Measurements from ENCODE around the gene MXD1. TPM values are rescaled to one million over a fixed set of nuclear protein-coding genes. Genes with fewer than 3 reads are reported as not detected.
"Not testable (repeated sequence)": the region's sequence is repeated elsewhere in the genome, so short reads cannot be mapped to it uniquely, and the experiment has no call there.

The MXD1 gene
- total RNA-seq, result 10 to 100 TPM in 1 of 2 experiments, 1 to 10 TPM in 1; 6.1 to 10.6 TPM

GRCh38 chr2:69914950-69915945, at the start of gene MXD1:
MXD1 (plus strand) TSS chr2:69915109; CDS start chr2:69915331, 222 bp downstream.
- POLR2A ChIA-PET, result interaction anchor here (0.6 to 3.5 kb wide), 30 partner anchors 8 to 378 kb away, joined by 3 to 34 read pairs (median 4); partner anchors contain the start of genes C2orf42, PCBP1, PCYOX1 and SNRPG
- no peaks in the 10 kb centered on the region for H3K27me3 Mint-ChIP-seq
- no peak for ATAC-seq

GRCh38 chr2:69888451-69888850, 26.5 kb upstream of the MXD1 start:
- POLR2A ChIA-PET, result no interaction called here
- DNase-seq (no peak), ATAC-seq (peak; percentile 49)
- H3K36me3 Mint-ChIP-seq (ENCODE audit: low read depth), result no peaks in the 10 kb centered on the region
- intact Hi-C loops (cut with DNase I, micrococcal nuclease), result no loop called here
- peaks cover 2% of the 10 kb centered on the region for H3K9me3 Mint-ChIP-seq (ENCODE audit: low read depth)
- CTCF ChIA-PET, result interaction anchor here (0.7 kb wide), 1 partner anchor 404 kb away, joined by 9 read pairs; no protein-coding TSS in a partner anchor
- H3K4me3 Mint-ChIP-seq, result no peak overlapping the region
- peaks cover 8% of the 10 kb centered on the region for H3K4me1 Mint-ChIP-seq
- H3K27me3 Mint-ChIP-seq, result no peaks in the 10 kb centered on the region
- H3K27ac Mint-ChIP-seq, result no peak overlapping the region

More at GRCh38 chr2:69914950-69915945, at the start of gene MXD1:
- peaks cover 12% of the 10 kb centered on the region for H3K36me3 Mint-ChIP-seq (ENCODE audit: low read depth)
- peak; percentile 100 for DNase-seq
- intact Hi-C loops (cut with DNase I, micrococcal nuclease), result loop anchor here (1.0 to 10.0 kb wide), 14 partner anchors 19 to 528 kb away; partner anchors contain the start of genes SNRPG (in 2 of the 2), AAK1 (in 1 of the 2), FAM136A (in 1 of the 2) and GFPT1 (in 1 of the 2)
- CTCF ChIA-PET, result interaction anchor here (0.6 to 5.4 kb wide), 27 partner anchors 8 to 731 kb away, joined by 3 to 71 read pairs (median 5); partner anchors contain the start of genes C2orf42 and FAM136A
- peaks cover 35% of the 10 kb centered on the region for H3K4me1 Mint-ChIP-seq
- peak within 1 kb of the TSS; percentile 89 for H3K27ac Mint-ChIP-seq
- H3K4me3 Mint-ChIP-seq, result peak within 1 kb of the TSS; percentile 81
- H3K9me3 Mint-ChIP-seq (ENCODE audit: low read depth), result no peaks in the 10 kb centered on the region

GRCh38 chr2:69889302-69889701, 25.6 kb upstream of the MXD1 start:
- no peak for DNase-seq
- Mint-ChIP-seq H3K4me1 (peaks cover 8% of the 10 kb centered on the region), H3K27me3 (no peaks in the 10 kb centered on the region), H3K27ac (no peak overlapping the region), H3K36me3 (ENCODE audit: low read depth) (peaks cover 4% of the 10 kb centered on the region), H3K4me3 (no peak overlapping the region), H3K9me3 (ENCODE audit: low read depth) (peaks cover 2% of the 10 kb centered on the region)
- intact Hi-C loops (cut with DNase I, micrococcal nuclease), result no loop called here
- no peak for ATAC-seq
- ChIA-PET CTCF (interaction anchor here (0.6 kb wide), 1 partner anchor 86 kb away, joined by 3 read pairs; no protein-coding TSS in a partner anchor), POLR2A (no interaction called here)

GRCh38 chr2:69890881-69891280, 24.0 kb upstream of the MXD1 start:
- CTCF ChIA-PET, result interaction anchor here (0.7 kb wide), 1 partner anchor 100 kb away, joined by 3 read pairs; no protein-coding TSS in a partner anchor
- Mint-ChIP-seq H3K4me3 (no peak overlapping the region), H3K4me1 (peaks cover 22% of the 10 kb centered on the region), H3K36me3 (ENCODE audit: low read depth) (peaks cover 8% of the 10 kb centered on the region), H3K27ac (no peak overlapping the region), H3K9me3 (ENCODE audit: low read depth) (peaks cover 2% of the 10 kb centered on the region), H3K27me3 (no peaks in the 10 kb centered on the region)
- POLR2A ChIA-PET, result no interaction called here
- intact Hi-C loops (cut with DNase I, micrococcal nuclease), result no loop called here
- ATAC-seq (no peak), DNase-seq (no peak)

GRCh38 chr2:69892838-69893424, 22.0 kb upstream of the MXD1 start:
- intact Hi-C loops (cut with DNase I, micrococcal nuclease), result loop anchor here in 1 of 2 experiments (1.0 to 2.0 kb wide), 2 partner anchors 64 to 168 kb away; partner anchors contain the start of gene GMCL1
- not testable (repeated sequence) for H3K9me3 Mint-ChIP-seq (ENCODE audit: low read depth); H3K27me3 Mint-ChIP-seq; ATAC-seq; DNase-seq
- Mint-ChIP-seq H3K4me3 (peak overlapping the region; percentile 98), H3K4me1 (peaks cover 32% of the 10 kb centered on the region), H3K27ac (peak overlapping the region; percentile 99), H3K36me3 (ENCODE audit: low read depth) (peaks cover 18% of the 10 kb centered on the region)
- POLR2A ChIA-PET, result interaction anchor here (1.4 kb wide), 1 partner anchor 22 kb away, joined by 7 read pairs; the partner anchor contains the start of gene MXD1
- CTCF ChIA-PET, result interaction anchor here (0.7 to 1.4 kb wide), 6 partner anchors 14 to 323 kb away, joined by 3 to 4 read pairs (median 3); no protein-coding TSS in a partner anchor

GRCh38 chr2:69893684-69894551, 21.0 kb upstream of the MXD1 start, which contains the start of gene SNRNP27:
SNRNP27 (plus strand) TSS chr2:69893956; CDS start chr2:69893985, 29 bp downstream.
- H3K27me3 Mint-ChIP-seq, result no peaks in the 10 kb centered on the region
- ATAC-seq, result peak; percentile 87
- peaks cover 23% of the 10 kb centered on the region for H3K36me3 Mint-ChIP-seq (ENCODE audit: low read depth)
- CTCF ChIA-PET, result interaction anchor here (0.5 to 1.4 kb wide), 14 partner anchors 13 to 1099 kb away, joined by 3 to 5 read pairs (median 3); no protein-coding TSS in a partner anchor
- peaks cover 2% of the 10 kb centered on the region for H3K9me3 Mint-ChIP-seq (ENCODE audit: low read depth)
- intact Hi-C loops (cut with DNase I, micrococcal nuclease), result loop anchor here in 1 of 2 experiments (1.0 to 2.0 kb wide), 2 partner anchors 65 to 169 kb away; partner anchors contain the start of gene GMCL1
- H3K4me1 Mint-ChIP-seq, result peaks cover 34% of the 10 kb centered on the region
- DNase-seq, result peak; percentile 89
- POLR2A ChIA-PET, result interaction anchor here (0.6 to 1.4 kb wide), 3 partner anchors 21 to 252 kb away, joined by 4 to 7 read pairs (median 5); partner anchors contain the start of gene MXD1
- H3K4me3 Mint-ChIP-seq, result peak within 1 kb of the TSS; percentile 98
- H3K27ac Mint-ChIP-seq, result peak within 1 kb of the TSS; percentile 99

GRCh38 chr2:69894737-69895136, 20.2 kb upstream of the MXD1 start:
- intact Hi-C loops (cut with DNase I, micrococcal nuclease); H3K27me3 Mint-ChIP-seq; H3K9me3 Mint-ChIP-seq (ENCODE audit: low read depth); DNase-seq; POLR2A ChIA-PET; ATAC-seq: not testable (repeated sequence)
- Mint-ChIP-seq H3K27ac (peak overlapping the region; percentile 99), H3K4me1 (peaks cover 34% of the 10 kb centered on the region), H3K4me3 (peak overlapping the region; percentile 98), H3K36me3 (ENCODE audit: low read depth) (peaks cover 27% of the 10 kb centered on the region)
- CTCF ChIA-PET, result interaction anchor here (0.5 to 1.4 kb wide), 4 partner anchors 19 to 1098 kb away, joined by 3 to 5 read pairs (median 4); no protein-coding TSS in a partner anchor

- peak; percentile 27 for DNase-seq
- ChIA-PET CTCF (interaction anchor here (0.6 to 5.9 kb wide), 4 partner anchors 11 to 284 kb away, joined by 3 to 28 read pairs (median 3); partner anchors contain the start of gene MXD1), POLR2A (interaction anchor here (1.2 kb wide), 1 partner anchor 289 kb away, joined by 3 read pairs; the partner anchor contains the start of gene C2orf42)
- ATAC-seq, result peak; percentile 24
- intact Hi-C loops (cut with DNase I, micrococcal nuclease), result no loop called here
- Mint-ChIP-seq H3K27ac (peak overlapping the region; percentile 86), H3K4me3 (peak overlapping the region; percentile 68), H3K9me3 (ENCODE audit: low read depth) (no peaks in the 10 kb centered on the region), H3K36me3 (ENCODE audit: low read depth) (peaks cover 54% of the 10 kb centered on the region), H3K27me3 (no peaks in the 10 kb centered on the region), H3K4me1 (peaks cover 45% of the 10 kb centered on the region)
These were observed 12.5 kb upstream of the MXD1 start for GRCh38 chr2:69902213-69902922.

GRCh38 chr2:69907216-69907615, 7.7 kb upstream of the MXD1 start:
- Mint-ChIP-seq H3K9me3 (ENCODE audit: low read depth) (no peaks in the 10 kb centered on the region), H3K27ac (no peak overlapping the region), H3K4me1 (peaks cover 20% of the 10 kb centered on the region), H3K36me3 (ENCODE audit: low read depth) (peaks cover 31% of the 10 kb centered on the region), H3K4me3 (no peak overlapping the region), H3K27me3 (no peaks in the 10 kb centered on the region)
- ATAC-seq (no peak), DNase-seq (no peak)
- intact Hi-C loops (cut with DNase I, micrococcal nuclease), result no loop called here
- CTCF ChIA-PET, result interaction anchor here (0.7 to 1.0 kb wide), 2 partner anchors 13 to 177 kb away, joined by 3 read pairs; partner anchors contain the start of gene SNRNP27
- POLR2A ChIA-PET, result interaction anchor here (0.6 kb wide), 1 partner anchor 284 kb away, joined by 3 read pairs; no protein-coding TSS in a partner anchor
